DMS 273 (cell line): ENCODE data around the gene COL9A2.

Experiments
- DNase-seq: peaks from one replicate; lab custom pipeline; 2025; ENCODE audit not compliant: unreplicated experiment; lab: John Stamatoyannopoulos, UW

Gene COL9A2

DNA sequence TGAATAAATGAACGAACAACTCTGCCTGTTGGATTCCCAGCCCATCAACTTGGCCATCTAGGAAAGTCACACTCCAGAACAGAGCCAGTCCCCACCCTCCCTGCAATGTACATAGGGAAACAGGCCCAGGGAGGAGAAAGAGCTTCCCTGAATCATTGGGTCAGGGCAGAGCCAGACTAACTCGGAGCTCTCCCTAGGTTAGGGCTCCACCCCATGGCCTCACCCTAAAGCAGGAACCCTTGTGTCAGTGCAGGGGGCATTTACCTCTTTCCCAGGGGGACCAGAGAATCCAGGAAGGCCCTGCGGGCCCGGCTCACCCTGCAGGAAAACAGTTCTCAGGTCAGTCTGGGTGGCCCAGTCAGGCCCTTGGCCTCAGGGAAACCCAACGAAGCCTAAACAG is 11.6 kb downstream of the COL9A2 start:
- peak; percentile 99 for DNase-seq

DNA sequence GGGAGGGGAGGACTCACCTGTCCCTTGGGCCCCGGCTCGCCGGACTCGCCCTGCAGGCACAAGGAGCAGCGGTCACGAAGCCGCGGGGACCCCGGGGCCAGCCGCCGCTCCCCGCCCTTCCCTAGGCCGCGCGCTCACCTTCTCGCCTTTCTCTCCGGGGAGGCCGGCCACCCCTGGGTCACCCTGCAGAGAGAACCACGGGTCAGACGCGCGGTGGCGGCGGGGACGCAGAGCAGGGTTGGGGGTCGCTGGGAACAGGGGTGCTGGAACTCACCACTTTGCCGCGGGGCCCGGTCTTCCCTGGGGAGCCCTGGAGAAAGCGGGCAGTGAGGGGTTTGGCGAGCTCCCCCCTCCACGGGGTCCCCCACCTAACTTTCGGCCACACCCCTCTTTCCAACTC is 13.3 kb downstream of the COL9A2 start:
- DNase-seq = no peak

DNA sequence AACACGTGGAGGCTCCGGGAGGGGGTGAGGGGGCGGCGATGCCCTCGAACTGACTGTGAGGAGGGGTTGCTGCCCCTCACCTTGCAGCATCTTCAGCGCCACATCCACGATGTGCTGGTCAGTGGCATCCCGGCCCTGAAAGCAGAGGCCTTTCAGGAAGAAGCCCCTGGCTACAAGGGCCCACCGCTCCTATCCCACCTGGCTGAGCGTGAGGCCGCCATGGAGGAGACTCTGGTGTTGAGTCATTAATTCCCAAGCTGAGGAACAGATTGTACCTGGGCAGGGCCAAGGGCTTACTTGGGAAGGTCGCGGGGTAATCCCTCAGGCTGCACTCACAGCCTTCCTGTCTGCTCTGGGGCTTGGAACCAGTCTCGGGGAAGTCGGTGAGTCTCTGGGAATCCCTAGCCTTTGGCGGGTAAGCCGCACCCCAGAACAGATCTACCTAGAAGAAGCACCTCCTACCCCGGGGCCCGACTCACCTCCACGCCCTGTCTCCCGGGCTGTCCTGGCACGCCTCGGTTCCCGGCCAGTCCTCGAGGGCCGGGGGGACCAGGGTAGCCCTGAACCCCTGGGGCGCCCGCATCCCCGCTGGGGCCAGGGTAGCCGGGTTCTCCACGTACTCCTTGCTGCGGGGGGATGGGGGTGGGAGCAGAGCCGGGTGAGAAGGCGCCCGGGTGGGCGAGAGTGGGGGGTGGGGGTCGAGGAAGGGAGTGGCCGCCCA is 13.9 kb downstream of the COL9A2 start:
- DNase-seq = no peak

DNA sequence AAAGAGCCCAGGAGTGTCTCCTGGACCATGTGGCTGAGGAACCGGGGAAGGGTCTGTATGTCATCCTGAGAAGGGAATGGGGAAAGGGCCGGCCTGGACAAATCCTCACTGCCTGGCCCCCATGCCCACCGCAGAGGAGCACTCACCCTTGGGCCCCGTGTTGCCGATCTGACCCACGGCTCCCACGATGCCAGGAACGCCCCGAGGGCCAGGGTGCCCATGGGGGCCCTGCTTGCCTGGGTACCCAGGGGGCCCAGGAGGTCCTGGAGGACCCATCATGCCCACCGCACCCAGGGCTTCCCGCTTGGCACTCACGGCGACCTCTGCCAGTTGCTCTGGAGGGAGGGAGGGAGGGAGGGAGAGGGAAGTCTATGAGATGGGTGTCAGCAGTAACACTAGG is 14.6 kb downstream of the COL9A2 start:
- no peak for DNase-seq

DNA sequence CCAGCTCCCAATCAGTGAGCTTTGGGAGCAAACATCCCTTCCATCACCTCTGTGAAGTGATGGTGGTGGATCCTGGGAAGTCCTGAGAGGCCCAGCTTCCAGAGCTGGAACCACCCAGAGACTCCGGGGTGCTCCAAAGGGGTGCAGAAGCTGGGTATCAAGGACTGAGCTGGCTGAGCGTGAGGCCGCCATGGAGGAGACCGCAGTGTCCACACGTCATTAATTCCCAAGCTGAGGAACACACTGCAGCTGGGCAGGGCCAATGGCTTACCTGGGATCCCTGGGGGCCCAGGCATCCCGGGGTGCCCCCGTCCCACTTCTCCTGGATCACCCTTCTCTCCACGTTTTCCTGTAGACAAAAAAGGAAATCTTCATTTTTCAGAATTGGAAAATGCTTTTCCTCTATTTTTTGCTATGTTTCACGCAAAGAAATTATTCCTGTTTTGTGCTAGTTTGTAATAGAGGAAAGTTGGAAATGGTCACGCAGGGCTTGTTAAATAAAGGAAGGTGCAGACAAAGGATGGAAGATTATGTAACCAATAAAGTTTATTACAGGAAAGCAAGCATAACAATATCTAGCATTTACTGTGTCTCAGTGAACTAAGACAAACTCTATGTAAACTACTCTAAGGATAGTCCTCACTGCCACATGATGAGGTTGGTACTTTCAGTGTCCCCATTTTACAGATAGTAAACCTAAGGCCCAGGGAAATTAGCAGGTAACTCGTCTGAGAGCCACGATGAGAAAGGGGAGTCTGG is 15.4 kb downstream of the COL9A2 start:
- no peak for DNase-seq

DNA sequence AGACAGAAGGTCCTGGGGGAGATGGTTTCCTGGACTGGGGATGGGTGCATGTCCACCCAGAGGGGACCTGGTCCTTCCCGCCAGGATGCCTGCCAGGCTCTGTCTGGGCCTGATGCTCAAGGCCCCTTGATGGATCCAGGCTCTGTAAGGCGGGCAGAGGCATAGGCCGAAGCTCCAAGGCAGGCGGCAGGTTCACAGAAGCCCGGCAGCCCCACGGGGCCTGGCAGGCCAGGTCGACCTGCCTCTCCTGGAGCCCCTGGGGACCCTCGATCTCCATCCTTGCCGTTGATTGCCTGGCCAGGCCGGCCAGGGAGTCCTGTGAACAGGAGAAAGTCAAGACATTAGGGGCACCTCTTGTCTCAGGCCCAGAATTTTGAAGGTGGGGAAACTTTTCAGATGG is 16.0 kb downstream of the COL9A2 start:
- DNase-seq = no peak

DNA sequence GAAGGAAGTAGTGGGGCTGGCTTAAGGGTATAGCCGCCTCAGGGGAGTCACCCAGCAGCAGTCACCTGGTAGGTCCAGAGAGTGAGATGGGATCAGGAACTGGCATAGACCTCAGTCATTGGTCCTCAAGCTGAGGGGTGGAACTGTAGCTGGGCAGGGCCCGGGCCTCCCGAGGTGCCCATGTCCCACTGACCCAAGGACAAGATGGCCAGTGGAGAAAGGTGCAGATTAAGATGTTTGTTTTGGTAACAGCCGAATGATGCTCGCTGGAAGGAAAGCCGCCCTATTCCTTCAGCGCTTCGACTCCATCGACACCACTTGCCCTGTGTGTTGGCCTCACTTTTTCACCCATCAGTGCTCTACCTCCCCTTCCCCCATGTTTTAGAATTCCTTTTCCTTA is 16.4 kb downstream of the COL9A2 start:
- DNase-seq = no peak

DNA sequence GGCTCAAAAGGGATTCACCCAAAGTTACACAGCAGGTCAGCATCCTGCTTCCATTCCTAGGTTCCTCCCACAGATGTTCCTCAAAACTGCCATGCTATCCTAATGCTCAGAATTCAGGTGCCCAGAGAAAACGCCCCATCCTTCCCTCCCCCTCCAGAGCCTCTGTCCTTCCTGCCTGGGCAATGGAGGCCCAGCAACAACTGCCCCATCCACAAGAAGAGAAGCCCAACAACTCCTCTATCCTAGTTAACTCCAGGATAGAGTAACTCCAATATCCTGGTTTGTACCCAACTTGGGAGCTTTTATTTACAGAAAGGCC is 16.9 kb downstream of the COL9A2 start:
- no peak for DNase-seq

DNA sequence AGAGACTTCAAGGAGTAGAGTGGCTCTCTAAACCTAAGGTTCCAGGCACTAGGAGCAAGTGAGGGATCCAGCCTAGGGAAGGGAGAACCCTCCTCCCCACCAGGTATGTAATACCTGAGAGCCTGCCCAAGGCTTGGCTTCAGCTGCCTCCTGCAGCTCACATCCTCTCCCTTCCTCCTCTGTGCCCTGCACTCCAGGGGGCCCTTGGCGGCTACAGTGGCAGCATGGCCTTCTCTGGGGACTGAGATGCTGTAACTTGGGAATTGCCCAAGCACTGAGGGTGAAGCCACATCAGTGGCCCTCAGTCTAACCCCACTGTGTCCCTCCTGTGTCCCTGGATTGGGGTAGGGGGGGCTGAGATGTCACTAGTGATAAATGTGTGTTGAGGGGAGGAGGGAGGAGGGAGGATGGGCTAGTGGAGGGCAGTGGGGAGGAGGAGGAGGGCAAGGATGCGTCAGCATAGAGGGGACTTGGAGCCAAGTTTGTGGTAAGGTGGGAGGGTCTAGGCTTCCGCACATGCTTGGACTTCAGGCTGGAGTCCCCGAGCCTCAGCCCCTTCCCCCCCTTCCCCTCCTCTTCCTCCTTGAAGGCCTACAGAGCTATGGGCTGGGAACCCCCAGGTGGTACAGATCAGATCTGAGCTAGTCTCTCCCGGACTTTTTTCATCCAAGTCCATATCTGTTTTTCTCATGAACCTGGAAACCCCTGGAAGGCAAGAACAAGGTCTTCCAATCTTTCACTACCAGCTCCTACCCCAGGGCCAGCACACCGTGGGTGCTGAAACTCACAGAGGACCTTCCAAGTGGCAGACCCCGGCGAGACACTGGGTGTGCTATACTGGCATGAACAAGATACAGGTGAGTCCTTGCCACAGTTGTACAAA is 17.5 kb downstream of the COL9A2 start:
- no peak for DNase-seq

DNA sequence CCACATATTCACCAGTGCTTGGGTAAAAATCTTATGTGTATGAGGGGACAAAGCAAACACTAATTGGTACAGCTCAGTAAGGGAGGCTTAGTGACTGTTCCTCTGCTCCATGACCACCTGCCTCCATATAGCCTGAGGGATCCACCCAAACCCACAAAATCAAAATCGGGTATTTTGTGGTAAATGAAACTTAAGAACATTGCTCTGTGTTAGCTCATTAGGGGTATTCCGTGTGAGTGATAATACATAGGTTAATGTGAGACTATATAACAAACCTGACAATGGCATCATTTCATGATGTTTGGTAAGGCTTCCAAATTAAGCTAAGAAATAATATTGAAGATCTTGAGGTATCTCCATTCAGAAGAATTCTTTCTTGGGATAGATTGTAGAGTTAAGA is 25.8 kb downstream of the COL9A2 start:
- no peak for DNase-seq

DNA sequence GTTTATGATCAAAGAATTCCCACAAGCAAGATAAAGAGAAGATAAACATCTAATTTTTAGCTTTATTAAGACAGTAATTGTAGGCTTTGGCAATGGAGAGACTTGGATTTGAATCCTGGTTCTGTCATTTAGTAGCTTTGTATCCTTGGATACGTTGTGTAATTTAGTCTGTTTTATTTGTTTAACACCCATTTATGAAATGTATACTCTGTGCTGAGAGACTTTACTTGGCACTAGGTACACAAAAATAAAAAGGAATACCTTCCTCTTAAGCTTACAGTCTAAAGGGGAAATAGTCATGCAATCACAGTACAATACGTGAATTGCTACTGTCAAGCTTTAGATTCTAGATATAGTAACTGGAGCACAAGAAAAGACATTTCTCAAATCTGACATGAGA is 35.2 kb downstream of the COL9A2 start:
- DNase-seq = no peak

DNA sequence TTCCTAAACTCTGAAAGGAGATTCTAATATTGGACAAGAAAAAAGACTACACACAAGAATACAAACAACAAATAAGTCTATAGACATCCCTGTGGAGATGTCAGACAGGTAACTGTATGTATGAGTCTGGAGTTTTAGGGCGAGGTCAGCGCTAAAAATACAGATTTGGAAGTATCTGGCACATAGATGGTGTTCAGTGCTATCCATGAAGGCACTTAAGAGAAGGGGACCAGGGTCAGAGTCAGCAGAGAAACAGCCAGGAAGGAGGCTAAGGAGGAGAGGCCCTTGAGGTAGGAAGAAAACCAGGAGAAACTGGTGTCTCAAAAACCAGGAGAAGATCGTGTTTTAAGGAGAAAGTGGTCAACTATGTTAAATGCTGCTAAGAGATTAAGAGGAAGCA is 41.0 kb downstream of the COL9A2 start:
- DNase-seq = no peak

DNA sequence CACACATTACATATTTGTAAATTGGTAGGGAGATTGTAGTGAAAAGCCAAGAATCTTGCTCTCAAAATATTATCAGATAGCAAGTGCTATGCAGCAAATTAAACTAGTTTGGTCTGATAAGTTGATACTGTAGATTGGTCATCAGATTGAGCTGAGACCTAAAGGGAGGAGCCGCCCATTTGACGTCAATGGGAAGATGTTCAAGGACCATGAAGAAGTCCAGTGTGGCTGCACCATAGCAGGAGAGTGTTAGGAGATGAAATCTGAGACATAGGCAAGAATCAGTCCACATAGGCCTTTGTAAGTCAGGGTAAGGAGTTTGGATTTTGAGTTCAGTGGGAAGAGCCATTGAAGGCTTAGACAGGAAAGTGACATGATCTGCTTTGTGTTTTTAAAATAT is 42.8 kb downstream of the COL9A2 start:
- DNase-seq = no peak

DNA sequence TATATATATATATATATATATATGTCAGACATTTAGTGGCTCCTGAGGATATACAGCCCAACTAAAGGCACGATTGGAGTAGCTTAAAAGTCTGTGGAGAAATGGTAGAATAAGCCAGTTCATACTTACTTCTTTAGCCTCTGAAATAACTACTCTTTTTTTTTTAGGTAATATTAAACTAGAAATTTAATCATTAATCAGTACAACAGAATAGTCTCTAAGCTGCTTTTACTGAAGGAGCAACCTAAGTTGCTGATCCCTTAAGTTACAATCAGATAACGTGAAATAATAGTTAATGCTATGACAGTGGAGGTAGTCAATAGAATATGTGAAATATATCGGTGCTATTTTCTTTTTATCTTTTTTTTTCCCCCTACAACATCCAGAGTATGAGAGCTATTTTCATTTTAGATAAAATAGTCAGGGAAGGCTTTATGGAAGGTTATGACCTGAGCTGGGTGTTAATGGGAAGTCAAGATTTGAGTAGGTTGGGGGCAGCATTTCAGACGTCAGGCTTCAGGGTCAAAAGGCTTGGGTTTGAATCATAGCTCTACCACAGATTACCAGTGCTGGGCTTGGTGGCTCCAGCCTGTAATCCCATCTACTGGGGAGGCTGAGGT is 43.4 kb downstream of the COL9A2 start:
- no peak for DNase-seq

DNA sequence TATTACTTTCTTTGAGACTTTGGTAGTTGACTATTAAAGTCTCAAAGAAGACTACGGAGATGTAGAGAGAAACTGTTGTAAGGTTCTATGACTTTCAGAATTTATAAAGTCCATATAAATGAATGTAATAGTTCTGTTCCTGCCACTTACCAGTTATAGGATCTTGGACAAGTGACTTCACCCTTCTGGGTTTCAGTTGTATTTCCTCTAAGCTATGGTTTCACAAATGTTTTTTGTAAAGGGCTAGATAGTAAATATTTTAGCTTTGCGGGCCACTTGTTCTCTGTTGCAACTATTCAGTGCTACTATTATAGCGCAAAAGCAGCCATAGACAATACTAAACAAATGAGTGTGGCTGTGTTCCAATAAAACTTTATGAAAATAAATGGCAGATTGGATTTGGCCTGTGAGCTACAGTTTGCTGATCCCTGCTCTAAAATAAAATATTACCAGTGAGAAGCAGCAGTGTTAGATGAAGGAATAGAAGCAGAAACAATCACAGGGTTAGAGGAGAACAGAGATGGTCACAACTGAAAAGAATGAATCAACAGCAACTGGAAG is 44.4 kb downstream of the COL9A2 start:
- no peak for DNase-seq

DNA sequence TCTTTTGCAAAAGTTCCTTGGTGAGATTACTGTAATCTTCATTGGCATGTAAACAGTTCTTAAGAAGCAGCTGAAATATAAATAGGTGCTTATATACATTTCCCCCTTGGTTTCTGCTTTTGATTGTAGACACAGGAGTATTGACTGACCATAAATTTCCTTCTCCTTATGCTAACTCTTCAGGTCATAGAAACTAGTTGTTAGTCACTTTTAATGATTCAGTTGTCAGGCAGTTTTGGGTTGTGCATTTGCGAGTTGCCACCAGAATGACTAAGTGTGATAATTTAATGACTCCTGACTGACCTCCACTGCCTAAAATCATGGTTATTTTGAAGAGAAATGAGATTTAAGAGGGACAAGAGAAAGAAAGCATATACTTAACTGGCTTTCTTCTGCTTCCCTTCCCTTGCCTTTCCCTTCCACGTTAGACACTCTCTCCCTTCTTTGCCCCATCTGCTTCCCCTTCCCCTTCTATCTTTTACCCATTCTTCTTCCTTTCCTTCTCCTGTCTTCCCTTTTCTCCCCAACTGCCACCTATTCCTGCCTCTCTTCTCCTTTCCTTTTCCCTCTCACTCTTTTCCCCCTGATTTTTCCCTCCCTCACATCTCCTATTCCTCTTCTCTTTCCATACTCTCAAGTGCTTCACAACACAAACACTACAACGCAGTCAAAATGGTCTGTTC is 46.8 kb downstream of the COL9A2 start:
- no peak for DNase-seq

DNA sequence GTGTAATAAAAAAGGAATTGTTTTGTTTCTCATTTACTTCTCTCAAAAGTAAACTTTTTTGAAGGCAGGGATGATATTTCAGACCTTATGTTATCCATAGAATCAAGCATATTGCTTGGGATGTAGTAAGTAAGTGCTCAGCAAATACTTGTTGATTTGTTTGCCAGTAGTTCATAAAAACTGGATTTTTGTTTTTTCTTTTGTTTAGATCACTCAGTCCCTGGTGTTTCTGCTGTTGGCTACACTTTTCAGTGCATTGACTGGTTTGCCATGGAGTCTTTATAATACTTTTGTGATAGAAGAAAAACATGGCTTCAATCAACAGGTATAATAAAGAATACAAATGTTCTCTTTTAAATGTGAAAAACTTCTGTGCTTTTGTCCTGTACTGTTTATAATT is 48.9 kb downstream of the COL9A2 start:
- no peak for DNase-seq

DNA sequence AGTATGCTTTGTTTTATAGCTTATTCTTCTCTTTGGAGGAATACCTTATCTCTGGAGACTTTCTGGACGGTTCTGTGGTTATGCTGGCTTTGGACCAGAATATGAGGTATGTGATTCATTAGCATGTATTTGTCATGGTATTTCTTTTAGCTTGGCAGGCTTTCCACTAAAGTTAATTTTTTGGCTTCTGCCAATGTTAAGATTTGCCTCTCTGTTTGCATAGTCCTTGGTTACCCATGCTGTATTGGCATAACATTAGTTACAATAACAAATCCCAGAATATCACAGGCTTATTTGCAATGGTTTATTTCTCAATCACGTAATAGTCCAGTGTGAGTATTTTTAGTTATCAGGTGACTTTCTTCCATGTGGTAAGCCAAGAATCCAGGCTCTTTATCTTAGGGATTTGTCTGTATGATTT is 49.3 kb downstream of the COL9A2 start:
- DNase-seq = no peak

DNA sequence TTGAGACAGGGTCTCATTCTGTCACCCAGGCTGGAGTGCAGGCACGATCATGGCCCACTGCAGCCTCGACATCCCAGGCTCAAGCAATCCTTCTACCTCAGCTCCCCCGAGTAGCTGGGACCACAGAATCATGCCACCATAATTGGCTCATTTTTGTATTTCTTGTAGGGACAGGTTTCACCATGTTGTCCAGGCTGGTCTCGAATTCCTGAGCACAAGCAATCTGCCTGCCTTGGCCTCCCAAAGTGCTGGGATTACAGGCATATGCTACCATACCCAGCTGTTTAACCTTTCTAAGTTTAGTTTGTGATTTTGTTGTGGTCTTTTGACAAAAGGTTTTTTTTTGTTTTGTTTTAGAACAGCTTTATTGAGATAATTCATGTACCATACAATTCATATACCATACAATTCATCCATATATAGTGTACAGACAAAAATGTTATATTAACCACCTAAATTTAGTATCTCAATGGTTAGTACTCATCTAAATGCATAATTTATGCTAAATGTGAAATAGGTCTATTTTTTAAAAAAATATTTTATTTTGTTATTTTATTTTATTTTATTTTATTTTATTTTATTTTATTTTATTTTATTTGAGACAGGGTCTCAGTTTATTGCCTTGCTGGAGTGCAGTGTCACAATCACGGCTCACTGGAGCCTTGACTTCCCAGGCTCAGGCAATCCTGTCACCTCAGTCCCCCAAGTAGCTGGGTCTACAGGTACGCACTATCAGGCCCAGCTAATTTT is 50.1 kb downstream of the COL9A2 start:
- DNase-seq = no peak

DNA sequence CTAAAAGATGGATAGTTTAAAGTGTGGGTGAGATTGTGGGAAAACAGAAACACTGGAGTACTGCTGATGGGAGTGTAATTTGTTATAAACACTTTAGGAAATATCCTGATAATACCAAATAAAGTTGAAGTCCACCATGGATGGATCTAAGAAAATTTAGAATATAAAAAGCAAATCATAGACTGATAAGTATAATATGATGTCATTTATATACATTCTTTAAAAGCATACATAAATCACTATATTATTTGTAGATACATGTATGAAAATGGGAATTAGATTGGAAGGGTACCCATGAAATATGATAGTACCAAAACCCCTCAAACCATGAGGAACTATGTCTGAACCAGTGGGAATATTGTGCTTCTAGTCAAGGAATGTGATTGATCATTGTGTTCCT is 51.2 kb downstream of the COL9A2 start:
- DNase-seq = no peak
